Measurements from ENCODE around the gene STAP2.

The STAP2 gene

DNA sequence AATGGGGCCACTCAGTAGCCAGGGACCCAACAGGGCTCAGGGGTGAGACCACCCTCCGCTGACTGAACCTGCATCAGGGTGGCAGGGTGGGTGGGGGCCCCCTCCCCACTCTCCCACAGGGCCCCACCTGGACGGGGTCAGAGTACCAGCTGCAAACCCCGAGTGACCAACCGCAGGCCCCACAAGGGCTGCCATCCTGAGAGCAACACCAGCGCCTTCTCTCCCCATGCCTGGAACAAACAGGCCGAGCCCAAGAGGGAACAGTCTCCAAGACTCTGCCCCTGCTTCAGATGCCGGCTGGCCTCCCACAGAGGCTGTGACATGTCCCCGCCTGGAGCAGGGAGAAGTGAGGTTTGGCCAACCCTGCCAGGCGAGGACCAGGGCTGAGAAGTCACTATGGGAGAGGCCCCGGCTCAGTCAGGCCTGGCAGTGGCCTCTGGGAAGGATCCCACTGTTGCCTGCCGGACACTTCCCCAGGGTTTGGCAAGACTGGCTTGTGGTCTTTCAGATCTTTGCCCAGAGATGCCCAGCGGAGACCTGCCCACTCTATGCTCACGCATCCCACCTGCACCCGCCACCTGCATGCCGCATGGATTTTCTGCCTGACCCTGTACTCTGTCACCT lies 31.9 kb upstream of the STAP2 start:
- no peak for DNase-seq

DNA sequence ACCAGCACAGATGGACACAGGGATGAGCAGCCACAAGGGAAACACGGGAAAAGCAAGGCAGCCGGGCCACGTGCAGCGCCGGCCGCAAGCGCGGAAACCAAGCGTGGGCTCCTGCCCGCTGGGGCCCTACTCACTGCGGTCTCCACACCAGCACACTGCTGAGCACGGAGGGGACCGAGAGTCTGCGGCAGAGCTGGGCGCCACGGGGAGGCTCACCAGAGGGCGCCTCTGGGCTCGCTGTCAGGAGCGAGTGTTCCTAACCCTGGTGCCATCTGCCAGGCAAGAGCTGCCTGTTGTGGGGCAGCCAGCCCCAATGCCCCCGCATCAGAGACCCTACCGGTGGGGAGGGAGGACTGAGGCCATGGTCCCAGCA lies 31.2 kb upstream of the STAP2 start:
- peak; percentile 22 for DNase-seq

DNA sequence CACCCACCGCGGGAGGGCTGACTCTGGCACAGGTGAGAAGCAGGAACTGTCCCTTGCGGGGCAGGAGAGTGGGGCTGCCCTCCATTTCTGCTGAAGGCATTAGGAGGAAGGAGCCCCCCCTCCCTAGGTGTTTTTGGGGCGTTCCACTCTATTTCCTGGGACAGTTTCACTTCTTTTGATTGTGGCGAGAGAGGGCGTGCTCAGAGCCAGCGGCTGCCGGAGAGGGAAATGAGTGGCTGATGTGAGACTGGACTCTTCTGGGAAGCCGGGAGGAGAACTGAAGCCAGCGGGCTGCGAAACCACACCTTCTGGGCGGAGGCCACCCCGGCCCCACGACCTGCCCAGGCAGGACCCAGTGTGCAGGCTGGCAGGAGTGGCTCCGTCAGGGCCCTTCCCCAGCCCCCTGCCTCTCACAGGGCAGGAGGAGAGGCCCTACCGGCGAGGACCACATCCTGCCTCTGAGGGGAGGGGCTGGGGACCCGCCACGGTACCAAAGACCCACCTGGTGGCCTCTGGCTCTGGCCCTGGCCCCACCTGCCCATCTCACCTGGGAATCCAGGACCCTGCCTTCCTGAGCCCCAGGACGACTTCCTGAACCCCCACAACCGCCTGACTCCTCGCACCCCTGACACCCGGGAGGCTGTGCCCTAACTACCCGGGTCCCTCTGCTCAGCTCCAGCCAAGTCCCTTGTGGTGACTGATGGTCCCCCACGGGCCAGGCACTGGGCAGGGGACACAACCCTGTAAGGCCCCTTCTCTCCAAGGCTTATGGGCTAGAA lies 30.7 kb upstream of the STAP2 start:
- DNase-seq = no peak

DNA sequence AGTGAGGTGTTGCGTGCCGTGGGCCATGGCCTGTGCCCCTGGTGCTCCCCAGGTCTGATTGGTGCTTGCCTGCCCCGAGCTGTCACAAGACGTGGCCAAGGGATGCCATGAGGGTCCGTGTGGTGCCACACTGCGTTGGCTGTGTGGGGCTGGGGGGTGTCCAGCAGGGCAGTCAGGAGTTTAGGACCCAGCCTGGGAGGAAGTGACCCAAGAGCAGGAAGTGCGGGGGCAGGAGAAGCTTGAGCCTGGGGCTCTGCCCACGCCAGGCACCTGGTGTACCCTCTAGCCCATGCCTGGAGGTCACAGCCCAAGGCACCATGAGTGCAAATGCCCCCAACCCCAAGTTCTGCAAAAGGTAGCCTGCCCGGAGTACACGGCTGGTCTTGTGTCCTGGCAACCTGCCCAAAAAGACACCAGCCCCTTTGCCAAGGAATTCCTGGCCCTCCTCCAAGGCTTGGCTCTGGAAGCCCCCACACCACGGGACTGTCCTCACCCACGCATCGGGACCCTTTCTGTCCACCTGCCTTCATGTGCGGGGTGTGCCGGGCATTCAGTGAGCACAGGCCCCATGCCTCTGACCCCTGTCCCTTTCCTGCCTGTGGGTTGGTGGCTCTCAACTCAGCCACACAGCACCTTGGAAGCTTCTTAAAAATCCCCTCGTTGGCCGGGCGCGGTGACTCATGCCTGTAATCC lies 29.6 kb upstream of the STAP2 start:
- no peak for DNase-seq

DNA sequence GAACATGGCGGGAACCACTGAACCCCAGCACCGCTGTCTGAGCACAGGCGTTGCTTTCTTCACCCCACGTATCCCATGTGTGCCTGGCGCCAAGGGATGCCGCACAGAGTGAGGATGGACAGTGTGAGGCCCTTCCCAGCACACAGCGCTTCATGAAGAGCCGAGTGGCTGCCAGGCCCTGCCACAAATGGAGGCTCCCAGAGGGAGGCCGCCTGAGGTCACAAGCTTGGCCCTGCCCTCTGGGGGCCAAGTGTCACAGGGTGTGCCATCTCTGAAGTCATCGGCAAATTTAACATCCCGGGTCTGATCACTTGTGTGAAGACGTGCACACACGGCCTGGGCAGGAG lies 29.1 kb upstream of the STAP2 start:
- DNase-seq = no peak

DNA sequence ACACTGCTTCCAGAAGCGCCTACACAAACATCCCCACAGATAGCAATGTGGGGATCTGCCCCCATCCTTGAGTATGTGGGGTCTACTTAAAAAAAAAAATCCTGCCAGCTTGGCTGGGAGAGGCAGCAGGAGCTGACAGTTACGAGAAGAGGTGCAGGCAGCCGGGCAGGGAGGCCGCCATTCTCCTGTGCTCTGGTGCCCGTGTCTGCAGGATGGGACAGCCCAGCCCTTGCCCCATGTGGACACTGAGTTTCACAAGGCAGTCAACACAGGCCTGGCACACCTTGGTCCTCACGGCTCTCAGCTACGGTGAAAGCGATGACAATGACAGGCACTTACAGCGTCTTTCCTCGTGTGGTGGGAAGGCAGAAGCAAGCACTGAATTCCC lies 28.7 kb upstream of the STAP2 start:
- DNase-seq = no peak

DNA sequence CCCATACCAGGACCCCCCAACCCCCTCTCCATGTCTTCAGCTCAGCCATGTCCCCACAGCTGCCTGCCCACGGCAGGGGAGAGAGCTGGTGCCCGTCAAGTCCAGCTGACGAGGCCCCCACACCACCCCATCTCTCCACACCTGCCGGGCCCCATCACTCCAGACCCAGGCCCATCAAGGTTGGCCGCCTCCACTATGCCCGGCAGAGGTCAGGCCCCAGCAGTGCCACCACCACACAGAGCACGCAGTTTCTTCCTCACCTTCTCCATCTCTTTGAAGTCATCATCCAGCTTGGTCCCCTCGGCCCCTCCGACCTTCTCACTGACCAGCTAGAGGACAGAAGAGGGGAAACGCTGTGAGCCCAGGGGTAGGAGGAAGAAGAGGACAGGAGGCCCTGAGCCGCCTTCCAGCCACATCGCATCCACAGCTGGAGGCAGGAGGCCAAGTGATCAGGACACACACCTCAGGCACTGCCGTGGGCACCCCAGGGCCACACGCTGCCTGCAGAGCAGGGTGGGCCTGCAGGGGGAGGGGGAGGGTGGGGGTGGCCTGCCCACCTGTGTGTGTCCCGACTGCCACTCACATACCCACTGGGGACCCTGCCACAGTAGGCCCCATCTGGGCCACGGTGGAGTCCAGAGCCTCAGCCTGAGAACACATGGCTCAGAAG lies 28.2 kb upstream of the STAP2 start:
- no peak for DNase-seq

DNA sequence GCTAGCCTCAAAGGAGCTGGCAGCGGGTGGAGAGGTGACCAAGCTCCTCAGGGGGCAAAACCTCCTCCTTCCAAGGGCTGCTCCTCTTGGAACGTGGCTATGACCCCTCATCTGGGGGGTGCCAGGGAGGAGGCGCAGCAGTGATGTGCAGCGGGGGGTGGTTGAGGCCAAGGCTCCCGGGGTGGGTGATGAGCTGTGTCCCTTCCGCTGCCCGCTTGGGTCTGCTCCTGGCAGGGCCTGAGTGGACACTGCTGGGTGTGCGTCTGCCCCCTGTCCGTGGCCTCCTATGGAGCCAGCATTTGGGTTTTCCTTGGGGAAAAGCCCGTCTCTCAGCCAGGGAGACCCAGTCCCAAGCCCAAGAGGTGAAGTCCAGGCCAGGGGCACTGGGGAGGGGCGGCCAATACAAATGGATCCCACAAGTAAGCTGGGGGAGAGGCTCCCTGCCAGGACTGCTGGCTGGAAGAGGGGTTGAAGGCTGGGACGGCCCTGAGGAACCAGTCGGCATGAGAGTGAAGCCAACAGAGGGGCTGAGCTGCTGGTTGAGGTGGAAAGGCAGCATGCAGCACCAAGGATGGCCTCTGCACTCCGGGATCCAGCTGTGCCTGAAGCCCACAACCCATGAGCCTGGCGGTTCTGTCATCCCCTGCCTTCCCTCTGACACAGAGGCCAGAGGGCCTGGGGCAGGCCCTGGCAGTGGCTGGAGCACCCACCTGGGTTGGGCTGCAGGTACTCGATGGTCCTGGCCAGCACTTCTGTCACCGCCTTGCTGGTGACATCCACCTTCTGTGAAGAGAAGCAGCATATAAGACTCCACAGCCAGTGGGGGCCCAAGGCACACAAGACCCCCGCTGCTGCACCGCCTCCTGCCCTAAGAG lies 27.4 kb upstream of the STAP2 start:
- no peak for DNase-seq

DNA sequence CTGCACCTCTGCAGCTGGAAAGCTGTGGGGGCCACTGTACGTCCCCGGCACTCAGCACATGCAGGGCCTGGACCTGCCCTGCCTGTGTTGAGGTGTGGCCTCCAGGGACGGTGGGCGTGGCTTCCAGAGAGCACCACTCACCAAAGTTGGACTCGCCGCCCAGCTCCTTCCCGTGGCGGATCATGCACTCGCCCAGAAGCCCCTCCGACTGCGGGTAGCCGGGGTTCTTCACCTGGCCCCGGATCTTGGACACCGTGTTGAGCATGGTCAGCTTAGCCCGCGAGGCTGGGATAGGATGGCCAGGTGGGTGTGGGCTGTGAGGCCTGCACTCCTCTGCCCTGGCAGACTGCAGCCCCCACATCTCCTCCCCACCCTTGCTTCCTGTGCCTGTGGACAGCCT lies 26.7 kb upstream of the STAP2 start:
- no peak for DNase-seq

DNA sequence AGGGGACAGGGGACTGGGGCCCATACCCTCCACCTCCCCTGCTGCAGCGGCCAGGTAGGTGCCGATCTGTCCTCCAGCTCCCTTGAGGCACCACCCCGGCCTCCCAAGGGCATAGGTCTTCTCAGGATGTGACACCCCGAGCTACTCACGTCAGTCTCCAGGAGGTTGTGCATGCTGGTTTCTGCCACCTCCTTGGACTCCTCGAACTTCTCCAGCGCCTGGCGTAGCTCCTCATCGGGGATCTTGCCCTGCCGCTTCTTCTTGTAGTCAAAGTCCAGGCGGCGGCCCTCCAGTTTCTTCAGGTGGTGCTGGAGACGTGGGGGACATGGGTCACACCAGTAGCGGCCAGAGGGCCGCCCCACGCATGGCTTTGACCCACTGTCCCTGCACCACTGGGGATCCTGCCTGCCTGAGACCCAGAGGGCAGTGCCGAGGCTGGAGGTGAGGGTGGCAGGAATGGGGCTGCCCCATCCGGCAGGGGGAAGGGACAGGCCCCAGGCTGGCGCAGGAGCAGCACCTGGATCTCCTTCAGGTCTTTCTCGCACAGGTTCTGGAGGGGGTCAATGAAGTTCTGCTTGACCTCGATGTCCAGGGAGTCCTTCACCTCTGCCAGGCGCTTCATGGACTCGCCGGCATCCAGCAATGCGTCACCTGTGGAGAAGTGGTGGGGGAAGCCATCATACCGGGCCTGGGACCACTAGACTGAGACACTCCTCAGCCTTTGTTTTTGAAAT lies 25.1 kb upstream of the STAP2 start:
- no peak for DNase-seq

DNA sequence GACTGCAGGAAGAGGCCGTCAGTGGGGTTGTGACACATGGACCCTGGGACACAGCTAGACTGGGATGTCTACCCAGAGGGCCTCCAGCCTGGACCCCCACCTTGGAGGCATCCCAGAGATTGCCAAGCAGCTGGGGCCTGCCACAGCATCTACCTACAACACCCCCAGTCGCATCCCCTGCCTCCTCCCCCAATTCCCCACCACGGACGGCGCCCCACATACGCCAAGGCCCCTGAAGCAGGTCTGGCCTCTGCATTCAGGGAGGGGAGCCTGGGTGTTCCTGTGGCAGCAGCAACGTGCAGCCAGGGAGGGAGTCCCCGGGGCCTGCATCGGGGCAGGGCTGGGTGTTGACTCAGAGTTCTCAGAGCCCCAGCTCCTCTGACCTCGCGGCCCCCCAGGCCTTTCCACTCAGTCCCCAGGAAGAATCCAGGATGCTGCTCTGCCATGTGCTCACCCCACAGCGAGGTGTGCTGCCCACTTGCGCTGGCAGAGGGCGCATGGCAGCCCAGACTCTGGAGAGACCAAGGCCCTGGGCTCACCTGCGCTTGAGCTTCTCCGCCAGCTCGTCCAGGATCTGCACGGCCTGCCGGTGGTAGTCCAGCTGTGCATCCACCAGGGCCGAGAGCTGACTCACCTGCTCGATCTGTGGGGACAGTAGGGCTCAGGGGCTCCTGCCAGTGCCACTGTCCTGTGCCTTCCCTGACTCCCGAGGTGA lies 24.4 kb upstream of the STAP2 start:
- DNase-seq = no peak

DNA sequence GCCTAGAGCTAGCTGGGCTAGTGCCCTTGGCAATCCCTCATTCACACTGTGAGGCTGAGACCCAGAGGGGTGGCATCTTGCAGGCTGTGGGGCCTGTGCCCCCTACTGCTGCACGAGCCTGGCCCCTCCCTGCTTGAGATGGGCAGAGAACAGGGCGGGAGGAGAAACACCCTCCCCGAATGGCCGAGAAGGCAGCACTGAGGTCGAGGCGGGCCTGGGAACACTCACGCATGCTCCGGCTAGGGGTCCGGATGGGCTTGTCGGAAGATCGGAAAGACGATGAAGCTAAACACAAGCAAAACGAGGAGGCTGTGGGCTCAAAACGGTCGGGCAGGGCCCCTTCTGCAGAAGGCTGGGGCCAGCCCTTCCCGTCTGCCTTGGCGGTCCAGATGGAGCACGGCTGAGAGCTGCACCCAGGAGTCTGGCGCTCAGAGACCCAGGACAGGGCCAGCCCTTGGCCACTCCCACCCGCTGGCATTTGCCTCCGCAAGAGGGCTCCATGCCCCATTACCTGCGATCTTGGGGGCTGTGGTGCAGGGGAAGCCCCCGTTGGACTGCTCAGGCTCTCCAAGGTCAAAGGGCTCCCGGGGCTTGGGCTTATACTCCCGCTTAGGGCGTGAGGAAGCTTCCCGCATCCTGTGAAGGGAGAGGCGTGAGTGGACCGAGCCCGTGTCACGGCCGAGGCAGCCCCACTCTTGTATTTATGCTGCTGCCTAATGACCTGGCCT lies 23.6 kb upstream of the STAP2 start:
- DNase-seq = no peak

DNA sequence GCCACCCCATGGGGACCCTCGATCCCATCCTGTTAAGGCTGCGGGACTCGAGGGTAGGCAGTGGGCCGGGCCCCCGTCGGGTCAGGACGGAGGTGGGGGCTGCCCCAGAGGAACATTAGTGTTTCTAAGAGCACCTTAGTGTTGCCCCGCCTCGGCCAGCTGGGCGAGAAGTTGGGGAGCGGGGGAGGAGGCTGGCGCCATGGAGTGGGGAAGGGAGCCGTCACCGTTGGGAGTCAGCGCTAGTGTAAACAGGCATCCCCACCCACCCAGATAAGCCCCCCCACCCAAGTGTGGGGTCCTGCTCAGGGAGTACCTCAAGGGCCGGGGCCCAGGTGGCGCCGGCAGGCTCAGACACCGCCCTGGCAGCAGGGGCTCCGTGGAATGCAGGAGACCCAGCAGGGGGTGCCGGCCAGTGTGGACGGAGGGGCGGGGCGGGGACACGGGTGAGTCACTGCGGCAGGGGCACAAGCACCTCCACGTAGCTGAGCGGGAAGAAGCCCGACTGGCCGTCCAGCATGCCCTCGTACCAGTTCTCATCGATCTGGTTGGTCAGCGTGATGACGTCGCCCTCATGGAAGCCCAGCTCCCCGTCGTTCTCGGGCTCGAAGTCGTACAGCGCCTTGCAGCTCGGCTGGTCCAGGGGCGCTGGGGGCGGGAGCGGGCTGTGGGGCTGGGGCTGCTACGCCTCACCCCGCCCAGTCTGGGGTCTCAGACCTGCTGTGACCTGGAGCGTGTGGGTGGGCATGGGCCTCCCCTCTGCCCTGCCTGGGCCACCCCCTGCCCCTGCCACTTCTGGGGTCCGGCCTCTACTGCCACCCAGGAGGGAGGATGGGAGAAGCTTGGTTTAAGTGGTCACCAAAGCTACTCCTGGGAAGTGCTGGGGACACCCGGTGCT lies 22.8 kb upstream of the STAP2 start:
- DNase-seq = no peak

DNA sequence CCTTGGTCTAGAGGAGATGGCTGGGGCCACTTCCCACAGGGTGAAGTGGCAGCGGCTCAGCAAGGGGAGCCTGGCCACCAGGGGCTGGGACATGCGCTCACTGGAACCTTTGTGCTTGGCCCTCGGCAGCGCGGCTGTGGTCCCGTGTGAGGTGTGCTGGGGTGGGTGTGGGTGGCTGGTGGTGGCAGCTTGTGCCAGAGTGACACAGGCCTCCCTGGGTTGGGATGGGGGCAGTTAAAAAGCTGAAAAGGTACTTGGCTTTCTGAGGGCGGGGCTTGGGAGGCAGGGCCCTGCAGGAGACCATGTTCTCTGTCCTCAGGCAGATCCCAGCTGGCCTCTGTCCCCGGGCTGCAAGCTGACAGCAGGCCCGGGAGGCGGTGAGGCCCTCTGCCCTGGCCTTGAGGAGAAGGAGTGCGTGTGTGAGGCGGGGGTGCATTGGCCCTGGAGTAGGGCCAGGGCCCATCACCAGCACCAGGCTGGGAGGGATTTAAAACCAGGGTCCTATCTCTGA lies 22.1 kb upstream of the STAP2 start:
- DNase-seq = no peak

DNA sequence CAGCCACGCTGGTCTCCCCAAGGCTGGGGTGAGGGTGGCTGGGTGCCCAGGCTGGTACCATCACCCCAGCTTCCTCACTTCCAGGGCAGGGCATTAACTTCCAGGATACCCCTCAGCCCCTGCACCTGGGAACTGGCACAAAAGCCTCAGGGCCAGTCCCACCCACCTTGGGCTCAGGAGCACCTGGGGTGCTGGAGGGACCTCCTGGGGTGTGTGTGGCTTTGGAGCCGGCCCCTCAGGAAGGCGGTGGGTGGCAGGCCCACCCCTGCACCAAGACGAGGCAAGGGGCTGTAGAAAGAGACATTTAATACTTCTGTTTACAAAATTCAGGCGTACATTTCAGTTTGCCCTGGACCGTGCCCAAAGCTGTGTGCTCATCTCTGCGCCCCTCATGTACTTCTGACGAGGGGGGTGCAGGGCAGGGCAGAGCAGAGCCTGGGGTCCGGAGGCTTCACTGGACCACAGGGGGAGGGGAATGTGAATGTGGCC lies 21.5 kb upstream of the STAP2 start:
- DNase-seq = no peak

DNA sequence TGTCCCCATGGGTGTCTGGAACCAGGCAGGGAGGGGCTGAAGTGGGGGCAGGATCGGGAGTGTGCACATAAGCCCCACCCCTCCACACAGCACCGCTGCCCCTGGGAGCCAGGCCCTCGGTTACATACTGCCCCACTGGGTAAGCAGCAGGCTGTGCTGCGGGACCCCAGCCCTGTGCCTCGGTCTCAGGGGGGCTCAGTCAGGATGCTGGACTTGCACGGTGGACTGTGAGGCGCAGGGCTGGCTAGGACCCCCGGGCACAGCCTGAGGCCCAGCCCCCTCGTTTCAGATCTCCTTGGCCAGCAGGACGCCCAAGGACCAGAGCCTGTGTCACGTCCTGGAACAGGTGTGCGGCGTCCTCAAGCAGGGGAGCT lies 21.0 kb upstream of the STAP2 start:
- DNase-seq = no peak

DNA sequence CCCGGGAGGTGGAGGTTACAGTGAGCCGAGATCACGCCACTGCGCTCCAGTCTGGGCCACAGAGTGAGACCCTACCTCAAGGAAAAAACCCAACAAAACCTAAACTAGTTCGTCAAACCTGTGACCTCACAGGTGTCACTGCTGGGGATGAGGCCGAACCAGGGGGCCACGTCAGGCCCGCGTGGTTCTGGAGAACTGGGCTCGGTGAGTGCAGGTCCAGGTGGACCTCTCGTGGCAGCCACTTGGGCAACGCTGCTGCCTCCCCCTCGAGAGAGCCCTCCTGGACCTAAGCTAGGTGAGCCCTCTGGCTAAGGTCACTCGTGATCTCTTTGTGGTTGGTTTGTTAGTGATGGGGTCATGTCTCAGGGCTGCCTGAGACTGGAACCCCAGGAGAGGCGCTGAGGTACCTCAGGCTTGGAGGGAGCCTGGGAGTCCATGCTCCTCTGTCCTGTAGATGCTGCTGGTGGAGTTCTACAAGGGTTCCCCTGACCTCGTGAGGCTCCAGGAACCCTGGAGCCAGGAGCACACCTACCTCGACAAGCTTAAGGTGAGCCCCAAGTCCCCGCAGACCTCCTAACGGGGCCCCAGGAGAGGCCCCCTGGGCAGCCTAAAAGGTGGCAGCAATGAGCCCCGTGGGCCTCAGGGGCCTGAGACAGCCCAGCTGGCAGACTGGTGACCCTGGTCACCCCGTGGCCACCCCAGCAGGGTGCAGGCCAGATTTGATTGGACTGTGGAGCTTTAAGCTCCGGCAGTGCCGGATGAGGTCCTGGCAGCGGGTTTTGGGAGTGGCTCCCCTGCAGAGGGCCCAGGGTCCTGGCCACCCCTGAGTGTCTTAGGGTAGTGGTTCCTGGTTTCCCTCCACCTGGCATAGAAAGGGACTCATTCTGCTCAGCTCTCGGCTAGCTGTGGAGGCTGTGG lies 20.3 kb upstream of the STAP2 start:
- no peak for DNase-seq

DNA sequence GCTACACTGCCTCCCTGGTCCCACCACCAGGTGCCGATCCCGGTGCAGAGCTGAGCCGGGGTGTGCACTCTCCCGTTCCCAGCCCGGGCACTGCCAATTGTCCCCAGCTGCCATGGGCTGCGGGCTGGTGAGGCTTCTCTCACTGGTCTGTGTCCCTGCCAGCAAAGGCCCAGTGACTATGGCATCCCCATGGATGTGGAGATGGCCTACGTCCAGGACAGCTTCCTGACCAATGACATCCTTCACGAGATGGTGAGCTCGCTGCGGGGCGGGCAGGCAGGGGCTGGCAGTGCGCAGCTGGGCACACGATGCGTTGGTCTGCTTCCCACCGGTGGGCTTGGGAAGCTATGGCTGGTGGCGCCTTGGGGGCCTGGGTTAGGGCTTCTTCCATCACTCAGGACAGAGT lies 19.3 kb upstream of the STAP2 start:
- DNase-seq = no peak
